Suprapubic skin (tissue), 4 donors: ENCODE data around the gene SFT2D3. TPM values are rescaled to one million over a fixed set of nuclear protein-coding genes. Genes with fewer than 3 reads are reported as not detected.
A peak's percentile ranks its signal among the peaks of the same experiment; 100 is the strongest.

ENCODE experiments used
- DNase-seq, 2 donors: peaks; one replicate each; pipeline ENCODE4 v3.0.0-alpha.2; 2019; ENCODE audit warnings: low spot score in 2 of 2
- H3K27ac ChIP-seq: fragments of 200-600 bp; sonication (generic); one replicate; pipeline ENCODE4 v1.5.1; 2019
- H3K27me3 ChIP-seq: fragments of 200-600 bp; sonication (generic); one replicate; pipeline ENCODE4 v1.5.1; 2019
- H3K36me3 ChIP-seq: fragments of 200-600 bp; sonication (generic); one replicate; pipeline ENCODE4 v1.5.1; 2019
- H3K4me1 ChIP-seq: fragments of 200-600 bp; sonication (generic); one replicate; pipeline ENCODE4 v1.5.1; 2019
- H3K4me3 ChIP-seq: fragments of 200-600 bp; sonication (generic); one replicate; pipeline ENCODE4 v1.5.1; 2019; ENCODE audit warnings: mild to moderate bottlenecking
- H3K9me3 ChIP-seq: fragments of 200-600 bp; sonication (generic); one replicate; pipeline ENCODE4 v1.5.1; 2019
- EP300 ChIP-seq: sonication (generic); formaldehyde crosslinking; IDR thresholded peaks from one replicate; pipeline ENCODE4 v1.6.1; 2017; ENCODE audit warnings: antibody characterized with exemption
- POLR2A ChIP-seq, 2 donors: fragments of 450-650 bp; IDR thresholded peaks; one replicate each; pipeline ENCODE4 v1.6.1; 2017; ENCODE audit warnings: antibody characterized with exemption in 2 of 2, mild to moderate bottlenecking in 2 of 2, moderate library complexity in 2 of 2
- POLR2AphosphoS5 ChIP-seq, 3 donors: sonication (generic); formaldehyde crosslinking; IDR thresholded peaks; one replicate each; pipeline ENCODE4 v1.6.1; 2017; ENCODE audit warnings: antibody characterized with exemption in 3 of 3
- WGBS: methylation state at CpG from one replicate; pipeline ENCODE4 v1.1.5; 2018; 5-methylcytosine and 5-hydroxymethylcytosine counted together
- total RNA-seq, 4 donors: library from RNA; depleted of rRNA; stranded (reverse); fragments of >200 nt; gene quantifications; one replicate each; pipeline ENCODE4 v1.1.0, GENCODE V29; 2016
- TF ChIP-seq, protein P1 (sequence below), 2 donors: fragments of 200-600 bp in 1 of 2; fragments of 450-650 bp in 1 of 2; sonication (generic) in 1 of 2; IDR thresholded peaks; one replicate each; pipeline ENCODE4 v1.5.1; 2016 to 2019; ENCODE audit warnings: antibody characterized with exemption in 2 of 2, mild to moderate bottlenecking in 1 of 2, moderate library complexity in 1 of 2

The SFT2D3 gene
- total RNA-seq, 4 donors from 2014 or later: 10.2 to 15.9 (median 12.2) TPM

DNA sequence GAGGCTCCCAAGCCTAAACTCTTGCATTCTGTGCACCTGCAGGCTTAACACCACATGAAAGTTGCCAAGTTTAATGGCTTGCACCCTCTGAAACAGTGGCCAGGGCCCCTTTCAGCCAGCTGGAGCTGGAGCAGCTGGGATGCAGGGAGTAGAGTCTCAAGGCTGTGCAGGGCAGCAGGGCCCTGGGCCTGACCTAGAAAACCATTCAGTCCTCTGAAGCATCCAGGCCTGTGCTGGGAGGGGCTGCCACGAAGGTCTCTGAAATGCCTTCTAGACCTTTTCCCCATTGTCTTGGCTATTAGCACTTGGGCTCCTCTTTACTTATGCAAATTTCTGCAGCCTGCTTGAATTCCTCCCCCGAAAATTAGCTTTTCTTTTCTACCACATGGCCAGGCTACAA, 10.6 kb upstream of the SFT2D3 start:
- Histone ChIP-seq H3K4me1 (peaks cover 5% of the 10 kb centered on the region), H3K36me3 (no peaks in the 10 kb centered on the region), H3K4me3 (no peak overlapping the region), H3K9me3 (peaks cover 4% of the 10 kb centered on the region), H3K27ac (no peak overlapping the region), H3K27me3 (no peaks in the 10 kb centered on the region)
- peak in 1 of 2 donors; percentile 30 for DNase-seq
- TF ChIP-seq EP300: no peak
- TF ChIP-seq, protein P1, sequence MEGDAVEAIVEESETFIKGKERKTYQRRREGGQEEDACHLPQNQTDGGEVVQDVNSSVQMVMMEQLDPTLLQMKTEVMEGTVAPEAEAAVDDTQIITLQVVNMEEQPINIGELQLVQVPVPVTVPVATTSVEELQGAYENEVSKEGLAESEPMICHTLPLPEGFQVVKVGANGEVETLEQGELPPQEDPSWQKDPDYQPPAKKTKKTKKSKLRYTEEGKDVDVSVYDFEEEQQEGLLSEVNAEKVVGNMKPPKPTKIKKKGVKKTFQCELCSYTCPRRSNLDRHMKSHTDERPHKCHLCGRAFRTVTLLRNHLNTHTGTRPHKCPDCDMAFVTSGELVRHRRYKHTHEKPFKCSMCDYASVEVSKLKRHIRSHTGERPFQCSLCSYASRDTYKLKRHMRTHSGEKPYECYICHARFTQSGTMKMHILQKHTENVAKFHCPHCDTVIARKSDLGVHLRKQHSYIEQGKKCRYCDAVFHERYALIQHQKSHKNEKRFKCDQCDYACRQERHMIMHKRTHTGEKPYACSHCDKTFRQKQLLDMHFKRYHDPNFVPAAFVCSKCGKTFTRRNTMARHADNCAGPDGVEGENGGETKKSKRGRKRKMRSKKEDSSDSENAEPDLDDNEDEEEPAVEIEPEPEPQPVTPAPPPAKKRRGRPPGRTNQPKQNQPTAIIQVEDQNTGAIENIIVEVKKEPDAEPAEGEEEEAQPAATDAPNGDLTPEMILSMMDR (IDR thresholded peaks at IDR 0.05): no peak
- TF ChIP-seq POLR2AphosphoS5 (IDR thresholded peaks at IDR 0.05): no peak
- TF ChIP-seq POLR2A (IDR thresholded peaks at IDR 0.05): no peak
- 80% methylated on average over 2 of the region's 2 CpGs for WGBS

GRCh38 chr2:127694986-127695385, 6.3 kb upstream of the SFT2D3 start:
- TF ChIP-seq, protein P1 (IDR thresholded peaks at IDR 0.05): no peak
- TF ChIP-seq POLR2AphosphoS5 (IDR thresholded peaks at IDR 0.05) (no peak), EP300 (no peak), POLR2A (IDR thresholded peaks at IDR 0.05) (no peak)
- H3K27ac ChIP-seq: no peak overlapping the region
- 88% methylated on average over 9 of the region's 9 CpGs for WGBS
- H3K4me1 ChIP-seq: peaks cover 6% of the 10 kb centered on the region
- peak overlapping the region; percentile 40 for H3K4me3 ChIP-seq
- DNase-seq: peak in 1 of 2 donors; percentile 51
- no peaks in the 10 kb centered on the region for H3K9me3 ChIP-seq
- H3K36me3 ChIP-seq: no peaks in the 10 kb centered on the region
- H3K27me3 ChIP-seq: no peaks in the 10 kb centered on the region

- Histone ChIP-seq H3K36me3 (no peaks in the 10 kb centered on the region), H3K27ac (no peak overlapping the region), H3K27me3 (no peaks in the 10 kb centered on the region), H3K4me1 (peaks cover 11% of the 10 kb centered on the region), H3K9me3 (no peaks in the 10 kb centered on the region), H3K4me3 (peak overlapping the region; percentile 40)
- DNase-seq: peak in 1 of 2 donors; percentile 68
- no peak for TF ChIP-seq POLR2A (IDR thresholded peaks at IDR 0.05)
- TF ChIP-seq EP300: no peak
- TF ChIP-seq, protein P1 (IDR thresholded peaks at IDR 0.05): peak in 1 of 2 donors; percentile 24
- WGBS: 29% methylated on average over 37 of the region's 52 CpGs
These were observed 5.5 kb upstream of the SFT2D3 start for GRCh38 chr2:127695491-127696472.

DNA sequence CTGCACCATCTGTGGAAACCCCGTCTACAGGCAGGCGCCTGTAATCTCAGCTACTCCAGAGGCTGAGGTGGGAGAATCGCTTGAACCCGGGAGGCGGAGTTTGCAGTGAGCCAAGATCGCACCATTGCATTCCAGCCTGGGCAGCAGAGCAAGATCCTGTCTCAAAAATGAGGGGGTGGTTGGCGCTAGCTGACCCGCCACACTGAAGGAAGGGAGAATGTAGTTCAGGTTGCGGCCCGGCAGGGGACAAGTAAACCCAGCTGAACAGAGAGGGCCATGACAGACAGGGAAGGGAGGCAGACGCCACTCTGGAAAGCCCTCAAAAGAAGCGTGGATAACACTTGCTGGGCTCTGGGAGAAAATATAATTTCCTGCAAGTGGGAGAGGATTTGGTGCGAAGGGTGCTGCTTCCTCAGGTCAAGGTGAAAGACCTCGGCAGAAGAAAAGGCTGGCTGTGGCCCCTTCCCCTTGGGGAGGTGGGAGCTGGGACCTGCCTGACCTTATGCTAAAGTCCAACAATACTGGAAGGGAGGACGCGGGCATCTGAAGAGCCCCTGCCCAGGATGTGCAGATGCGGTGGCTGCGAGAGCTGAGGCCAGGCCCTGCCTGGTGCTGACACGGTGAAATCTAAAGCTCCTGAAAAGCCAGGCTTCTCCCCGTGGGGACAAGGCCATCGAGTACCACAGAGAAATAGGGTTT, 3.7 kb upstream of the SFT2D3 start:
- Histone ChIP-seq H3K27ac (no peak overlapping the region), H3K4me1 (peaks cover 21% of the 10 kb centered on the region), H3K36me3 (no peaks in the 10 kb centered on the region), H3K27me3 (no peaks in the 10 kb centered on the region), H3K9me3 (no peaks in the 10 kb centered on the region), H3K4me3 (no peak overlapping the region)
- DNase-seq: peak in 1 of 2 donors; percentile 49
- TF ChIP-seq POLR2AphosphoS5 (IDR thresholded peaks at IDR 0.05) (no peak), POLR2A (IDR thresholded peaks at IDR 0.05) (no peak), EP300 (no peak)
- TF ChIP-seq, protein P1 (IDR thresholded peaks at IDR 0.05): no peak
- WGBS: 94% methylated on average over 21 of the region's 21 CpGs
